ENCODE data around the gene PHTF2. TPM values are rescaled to one million over a fixed set of nuclear protein-coding genes. Genes with fewer than 3 reads are reported as not detected.

Gene PHTF2
- total RNA-seq, 2 experiments from 2014 or later: 70.4 to 71.7 TPM

DNA sequence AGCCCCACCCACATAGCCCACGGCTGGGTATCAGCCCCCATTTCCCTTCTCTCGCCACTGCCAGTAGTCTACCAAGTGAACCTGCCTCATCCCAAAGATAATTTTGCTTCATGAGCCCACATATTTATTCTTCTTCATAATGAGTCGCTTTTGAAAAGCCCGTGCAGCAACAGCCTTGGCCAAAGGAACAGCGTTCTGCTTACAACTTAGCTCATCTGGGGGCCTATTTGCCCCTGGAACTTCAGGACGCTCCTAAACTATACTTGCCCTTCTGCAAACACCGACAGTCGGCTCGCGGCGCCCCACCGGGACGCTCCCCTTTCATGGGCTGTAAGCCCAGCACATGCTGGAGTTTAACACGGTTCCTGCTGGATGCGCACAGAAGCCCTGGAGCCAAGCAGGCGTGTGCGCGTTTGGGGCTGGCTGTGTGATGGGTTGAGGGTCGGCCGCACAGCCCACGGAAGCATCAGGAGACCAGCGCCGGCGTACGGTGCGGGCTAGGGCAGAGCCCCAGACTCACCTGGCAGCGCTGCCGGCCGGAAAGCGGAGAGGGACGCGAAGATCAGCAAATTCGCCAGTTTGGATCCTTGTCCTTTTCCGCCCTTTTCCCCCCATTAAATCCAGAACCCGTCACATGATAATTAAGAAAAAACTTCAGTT, 709 bp upstream of the PHTF2 start:
- POLR2A ChIA-PET: interaction anchor here (0.9 to 3.4 kb wide), 13 partner anchors 12 to 222 kb away, joined by 3 to 50 read pairs (median 6); partner anchors contain the start of gene RSBN1L
- H3K4me1 Mint-ChIP-seq: peaks cover 61% of the 10 kb centered on the region
- no peak for DNase-seq
- H3K9me3 Mint-ChIP-seq: no peaks in the 10 kb centered on the region
- H3K27me3 Mint-ChIP-seq: no peaks in the 10 kb centered on the region
- H3K36me3 Mint-ChIP-seq (ENCODE audit: low read depth): peaks cover 67% of the 10 kb centered on the region
- peak overlapping the region; percentile 92 for H3K4me3 Mint-ChIP-seq
- H3K27ac Mint-ChIP-seq: peak overlapping the region; percentile 87
- CTCF ChIA-PET: interaction anchor here (0.6 to 2.5 kb wide), 11 partner anchors 12 to 146 kb away, joined by 3 to 13 read pairs (median 6); no protein-coding TSS in a partner anchor

- peaks cover 70% of the 10 kb centered on the region for H3K36me3 Mint-ChIP-seq (ENCODE audit: low read depth)
- peak overlapping the region; percentile 87 for H3K27ac Mint-ChIP-seq
- H3K4me3 Mint-ChIP-seq: peak overlapping the region; percentile 92
- no peaks in the 10 kb centered on the region for H3K9me3 Mint-ChIP-seq
- POLR2A ChIA-PET: interaction anchor here (0.6 to 3.4 kb wide), 13 partner anchors 9 to 221 kb away, joined by 3 to 50 read pairs (median 5); partner anchors contain the start of gene RSBN1L
- H3K4me1 Mint-ChIP-seq: peaks cover 70% of the 10 kb centered on the region
- CTCF ChIA-PET: interaction anchor here (0.7 to 2.5 kb wide), 14 partner anchors 26 to 148 kb away, joined by 3 to 13 read pairs (median 5); no protein-coding TSS in a partner anchor
- peak; percentile 38 for DNase-seq
- H3K27me3 Mint-ChIP-seq: no peaks in the 10 kb centered on the region
These were observed 748 bp downstream of the PHTF2 start for GRCh38 chr7:77799078-77799964.

DNA sequence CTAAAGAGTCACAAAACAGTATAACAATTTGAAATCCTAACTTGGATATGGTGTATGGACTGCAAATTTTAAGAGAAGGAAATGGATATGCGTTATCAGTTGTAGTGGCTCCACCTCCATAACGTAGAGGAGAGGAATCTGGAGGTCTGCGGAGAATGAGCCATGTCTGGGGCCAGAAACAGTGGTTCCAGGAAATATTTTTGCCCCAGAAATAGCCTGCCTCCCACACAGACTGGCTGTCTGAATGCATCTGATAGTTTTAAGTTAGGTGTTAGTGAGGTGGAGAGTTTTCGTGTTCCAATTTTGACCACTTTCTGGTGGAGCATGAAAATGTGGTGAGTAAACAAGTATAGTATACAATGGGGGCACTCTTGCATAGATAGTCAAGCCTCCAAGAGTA, 1.6 kb downstream of the PHTF2 start:
- CTCF ChIA-PET: interaction anchor here (2.2 kb wide), 1 partner anchor 102 kb away, joined by 7 read pairs; no protein-coding TSS in a partner anchor
- Mint-ChIP-seq H3K27ac (peak overlapping the region; percentile 87), H3K4me3 (peak overlapping the region; percentile 92), H3K27me3 (no peaks in the 10 kb centered on the region), H3K36me3 (ENCODE audit: low read depth) (peaks cover 72% of the 10 kb centered on the region), H3K4me1 (peaks cover 71% of the 10 kb centered on the region), H3K9me3 (peaks cover 5% of the 10 kb centered on the region)
- DNase-seq: peak; percentile 43
- POLR2A ChIA-PET: interaction anchor here (2.2 to 3.4 kb wide), 4 partner anchors 31 to 114 kb away, joined by 16 to 50 read pairs (median 24); partner anchors contain the start of gene RSBN1L

DNA sequence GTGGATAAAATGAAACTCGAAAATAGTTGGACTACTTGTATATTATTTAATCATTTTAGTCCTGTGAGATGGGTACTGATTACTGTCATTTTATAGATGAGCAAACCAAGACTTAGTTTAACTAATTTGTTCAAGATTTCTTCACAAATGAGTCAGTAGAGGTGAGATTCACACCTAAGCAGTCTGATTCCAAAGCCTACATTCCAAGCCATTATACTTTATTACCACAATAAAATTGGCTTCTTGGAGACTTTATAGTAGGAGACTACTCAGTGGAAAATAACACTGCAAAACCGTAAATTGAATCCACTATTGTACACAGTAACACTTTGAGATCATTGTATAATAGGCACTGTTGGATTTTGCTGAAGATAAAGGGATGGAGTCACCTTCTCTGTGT, 2.2 kb downstream of the PHTF2 start:
- POLR2A ChIA-PET: interaction anchor here (3.4 to 3.5 kb wide), 2 partner anchors 29 to 104 kb away, joined by 23 to 37 read pairs; partner anchors contain the start of gene RSBN1L
- peaks cover 75% of the 10 kb centered on the region for H3K4me1 Mint-ChIP-seq
- DNase-seq: no peak
- CTCF ChIA-PET: no interaction called here
- H3K4me3 Mint-ChIP-seq: peak overlapping the region; percentile 92
- peak overlapping the region; percentile 87 for H3K27ac Mint-ChIP-seq
- peaks cover 76% of the 10 kb centered on the region for H3K36me3 Mint-ChIP-seq (ENCODE audit: low read depth)
- peaks cover 10% of the 10 kb centered on the region for H3K9me3 Mint-ChIP-seq
- H3K27me3 Mint-ChIP-seq: no peaks in the 10 kb centered on the region

DNA sequence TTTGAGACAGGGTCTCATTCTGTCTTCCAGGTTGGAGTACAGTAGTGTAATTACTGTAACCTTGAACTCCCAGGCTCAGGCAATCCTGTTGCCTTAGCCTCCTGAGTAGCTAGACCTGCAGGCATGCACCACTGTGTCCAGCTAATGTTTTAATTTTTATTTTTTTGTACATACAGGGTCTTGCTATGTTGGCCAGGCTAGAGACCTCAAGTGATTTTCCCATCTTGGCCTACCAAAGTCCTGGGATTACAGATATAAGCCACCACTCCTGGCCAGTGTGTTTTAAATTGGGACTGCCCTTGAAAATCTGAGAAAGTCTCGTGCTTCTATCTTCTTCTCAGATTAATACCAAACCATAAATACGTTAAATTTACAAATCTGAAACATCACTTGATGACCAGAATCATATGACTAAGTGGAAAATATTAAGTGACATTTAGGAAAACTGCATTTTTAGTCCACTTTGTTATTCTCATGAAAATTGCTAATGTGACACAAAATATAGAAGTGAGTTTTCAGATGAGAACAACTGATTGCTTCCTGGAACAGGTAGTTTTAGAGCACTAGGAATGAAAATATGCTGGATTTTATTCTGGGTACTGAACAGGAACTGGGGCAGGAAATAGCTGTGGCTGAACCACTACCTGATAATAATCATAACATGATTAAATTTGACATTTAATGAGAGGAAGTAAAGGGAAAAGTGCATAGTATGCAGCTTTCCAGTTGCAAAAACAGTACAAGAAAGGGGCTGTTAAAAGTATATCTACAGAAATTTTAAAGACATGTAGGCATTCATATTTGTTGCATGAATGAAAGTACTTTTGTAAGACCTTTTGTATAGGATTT, 4.2 kb downstream of the PHTF2 start:
- Mint-ChIP-seq H3K4me3 (peak overlapping the region; percentile 59), H3K27me3 (no peaks in the 10 kb centered on the region), H3K27ac (peak overlapping the region; percentile 91), H3K9me3 (peaks cover 29% of the 10 kb centered on the region), H3K36me3 (ENCODE audit: low read depth) (peaks cover 82% of the 10 kb centered on the region), H3K4me1 (peaks cover 69% of the 10 kb centered on the region)
- DNase-seq: no peak
- ChIA-PET CTCF (interaction anchor here (2.6 kb wide), 1 partner anchor 31 kb away, joined by 9 read pairs; no protein-coding TSS in a partner anchor), POLR2A (interaction anchor here (1.1 to 4.4 kb wide), 6 partner anchors 10 to 217 kb away, joined by 3 to 40 read pairs (median 20); partner anchors contain the start of gene RSBN1L)

GRCh38 chr7:77806425-77806824, 7.9 kb downstream of the PHTF2 start:
- peaks cover 64% of the 10 kb centered on the region for H3K4me1 Mint-ChIP-seq
- DNase-seq: no peak
- ChIA-PET POLR2A (no interaction called here), CTCF (no interaction called here)
- peaks cover 84% of the 10 kb centered on the region for H3K36me3 Mint-ChIP-seq (ENCODE audit: low read depth)
- H3K4me3 Mint-ChIP-seq: no peak overlapping the region
- no peaks in the 10 kb centered on the region for H3K27me3 Mint-ChIP-seq
- no peak overlapping the region for H3K27ac Mint-ChIP-seq
- peaks cover 43% of the 10 kb centered on the region for H3K9me3 Mint-ChIP-seq

DNA sequence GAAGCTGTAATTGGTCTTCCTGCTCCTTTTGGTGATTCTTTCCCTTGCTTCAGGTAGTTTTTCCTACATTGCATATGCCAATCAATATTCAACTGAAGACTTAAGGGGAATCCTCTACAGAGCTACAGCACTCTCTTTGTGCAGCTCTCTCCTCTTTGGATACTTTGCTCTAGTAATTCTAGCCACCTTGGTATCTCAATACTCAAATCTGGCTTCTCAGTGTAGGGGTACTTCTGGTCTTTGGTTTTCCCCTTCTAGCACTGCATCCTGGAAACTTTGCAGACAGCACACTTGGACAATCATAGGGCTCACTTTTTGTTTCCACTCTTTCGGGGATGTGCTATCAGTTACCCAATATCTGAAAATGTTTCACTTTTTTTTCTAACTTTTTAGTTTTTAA, 9.9 kb downstream of the PHTF2 start:
- DNase-seq: no peak
- no peak overlapping the region for H3K27ac Mint-ChIP-seq
- H3K36me3 Mint-ChIP-seq (ENCODE audit: low read depth): peaks cover 78% of the 10 kb centered on the region
- H3K4me1 Mint-ChIP-seq: peaks cover 61% of the 10 kb centered on the region
- H3K9me3 Mint-ChIP-seq: peaks cover 48% of the 10 kb centered on the region
- no peak overlapping the region for H3K4me3 Mint-ChIP-seq
- no peaks in the 10 kb centered on the region for H3K27me3 Mint-ChIP-seq
- ChIA-PET CTCF (no interaction called here), POLR2A (no interaction called here)

- H3K4me1 Mint-ChIP-seq: peaks cover 43% of the 10 kb centered on the region
- no peak for DNase-seq
- no peak overlapping the region for H3K27ac Mint-ChIP-seq
- H3K4me3 Mint-ChIP-seq: no peak overlapping the region
- peaks cover 65% of the 10 kb centered on the region for H3K36me3 Mint-ChIP-seq (ENCODE audit: low read depth)
- H3K27me3 Mint-ChIP-seq: no peaks in the 10 kb centered on the region
- peaks cover 38% of the 10 kb centered on the region for H3K9me3 Mint-ChIP-seq
- ChIA-PET POLR2A (interaction anchor here (1.2 to 2.8 kb wide), 3 partner anchors 8 to 23 kb away, joined by 3 to 17 read pairs (median 7); no protein-coding TSS in a partner anchor), CTCF (no interaction called here)
These were observed 13.1 kb downstream of the PHTF2 start for GRCh38 chr7:77811516-77812289.

DNA sequence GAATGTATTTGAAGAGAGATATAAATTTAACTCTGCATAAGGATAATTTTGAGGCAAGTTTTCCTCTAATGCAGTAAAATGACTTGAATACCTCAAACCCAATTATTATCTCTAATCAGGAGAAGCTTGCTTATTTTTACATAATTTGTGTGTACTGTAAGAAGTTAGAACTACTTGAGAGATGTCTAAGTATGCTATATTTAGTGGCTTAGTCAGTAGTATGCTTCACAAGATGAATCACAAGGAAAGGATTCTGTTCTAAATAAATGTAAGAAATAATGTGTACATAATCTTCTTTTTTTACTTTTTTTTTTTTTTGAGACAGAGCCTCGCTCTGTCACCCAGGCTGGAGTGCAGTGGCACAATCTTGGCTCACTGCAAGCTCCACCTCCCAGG, 13.7 kb downstream of the PHTF2 start:
- H3K4me3 Mint-ChIP-seq: no peak overlapping the region
- H3K36me3 Mint-ChIP-seq (ENCODE audit: low read depth): peaks cover 65% of the 10 kb centered on the region
- no peaks in the 10 kb centered on the region for H3K27me3 Mint-ChIP-seq
- no peak for DNase-seq
- H3K9me3 Mint-ChIP-seq: peaks cover 39% of the 10 kb centered on the region
- ChIA-PET CTCF (no interaction called here), POLR2A (interaction anchor here (1.7 to 2.8 kb wide), 2 partner anchors 8 to 19 kb away, joined by 7 to 17 read pairs; no protein-coding TSS in a partner anchor)
- H3K27ac Mint-ChIP-seq: no peak overlapping the region
- H3K4me1 Mint-ChIP-seq: peaks cover 44% of the 10 kb centered on the region

DNA sequence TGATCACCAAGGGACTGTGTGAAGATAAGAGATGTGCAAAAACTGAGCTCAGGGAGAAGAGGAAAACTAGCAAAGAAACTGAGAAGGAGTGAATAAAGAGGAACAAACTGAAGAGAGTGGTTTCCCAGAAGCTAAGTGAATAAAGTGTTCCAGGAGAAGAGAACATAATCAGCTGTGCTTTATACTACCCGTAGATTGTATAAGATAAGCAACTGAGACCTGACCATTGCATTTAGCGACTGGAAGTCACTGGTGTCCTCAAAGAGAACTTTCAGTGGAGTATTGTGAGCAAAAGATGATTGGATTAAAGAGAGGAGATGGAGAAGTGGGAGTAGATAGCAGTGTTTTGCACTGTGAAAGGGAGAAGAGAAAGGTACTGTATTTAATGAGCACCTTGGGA, 14.6 kb downstream of the PHTF2 start:
- Mint-ChIP-seq H3K36me3 (ENCODE audit: low read depth) (peaks cover 65% of the 10 kb centered on the region), H3K4me1 (peaks cover 38% of the 10 kb centered on the region), H3K27ac (no peak overlapping the region), H3K4me3 (no peak overlapping the region), H3K9me3 (peaks cover 33% of the 10 kb centered on the region), H3K27me3 (no peaks in the 10 kb centered on the region)
- ChIA-PET CTCF (interaction anchor here (1.0 to 1.3 kb wide), 2 partner anchors 21 to 155 kb away, joined by 4 to 6 read pairs; no protein-coding TSS in a partner anchor), POLR2A (interaction anchor here (1.3 to 2.8 kb wide), 2 partner anchors 9 to 18 kb away, joined by 5 to 17 read pairs; no protein-coding TSS in a partner anchor)
- DNase-seq: no peak

DNA sequence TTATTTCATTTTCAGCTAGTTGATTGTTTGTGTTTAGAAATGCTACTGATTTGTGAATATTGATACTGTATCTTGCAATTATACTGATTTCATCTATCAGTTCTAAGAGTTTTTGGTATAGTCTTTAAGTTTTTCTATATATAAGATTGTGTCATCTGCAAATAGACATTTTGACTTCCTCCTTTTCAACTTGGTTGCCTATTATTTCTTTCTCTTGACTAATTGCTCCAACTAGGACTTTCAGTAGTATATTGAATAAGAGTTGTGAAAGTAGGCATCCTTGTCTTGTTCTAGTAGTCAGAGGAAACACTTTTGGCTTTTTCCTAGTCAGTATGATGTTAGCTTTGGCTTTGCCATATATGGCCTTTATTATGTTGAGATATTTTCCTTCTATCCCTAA, 20.4 kb downstream of the PHTF2 start:
- Mint-ChIP-seq H3K9me3 (peaks cover 64% of the 10 kb centered on the region), H3K4me1 (peaks cover 26% of the 10 kb centered on the region), H3K27me3 (no peaks in the 10 kb centered on the region), H3K36me3 (ENCODE audit: low read depth) (peaks cover 86% of the 10 kb centered on the region), H3K4me3 (no peak overlapping the region), H3K27ac (no peak overlapping the region)
- no peak for DNase-seq
- CTCF ChIA-PET: no interaction called here
- POLR2A ChIA-PET: no interaction called here

Measured in activated CD4-positive, alpha-beta memory T cell treated with anti-CD3 and anti-CD28 coated beads, Interleukin-2, amount 10 ng/mL, durations not matched to agents 7 days and 5 days (primary cell).